GM18505 (cell line): ENCODE data around the gene CPLANE2.
"Not testable (repeated sequence)": the region's sequence is repeated elsewhere in the genome, so short reads cannot be mapped to it uniquely, and the experiment has no call there.

Experiments used
- ATAC-seq: cut with Tn5 transposase; IDR thresholded peaks from one replicate; pipeline ENCODE4 v1.9.1; 2021; ENCODE audit not compliant: unreplicated experiment
- POLR2A ChIP-seq: IDR thresholded peaks from 4 replicates; pipeline ENCODE4 v1.6.1; 2011; ENCODE audit warnings: borderline replicate concordance; ENCODE audit not compliant: insufficient read depth, insufficient read length; ENCODE audit errors: extremely low read depth

CPLANE2 gene

DNA sequence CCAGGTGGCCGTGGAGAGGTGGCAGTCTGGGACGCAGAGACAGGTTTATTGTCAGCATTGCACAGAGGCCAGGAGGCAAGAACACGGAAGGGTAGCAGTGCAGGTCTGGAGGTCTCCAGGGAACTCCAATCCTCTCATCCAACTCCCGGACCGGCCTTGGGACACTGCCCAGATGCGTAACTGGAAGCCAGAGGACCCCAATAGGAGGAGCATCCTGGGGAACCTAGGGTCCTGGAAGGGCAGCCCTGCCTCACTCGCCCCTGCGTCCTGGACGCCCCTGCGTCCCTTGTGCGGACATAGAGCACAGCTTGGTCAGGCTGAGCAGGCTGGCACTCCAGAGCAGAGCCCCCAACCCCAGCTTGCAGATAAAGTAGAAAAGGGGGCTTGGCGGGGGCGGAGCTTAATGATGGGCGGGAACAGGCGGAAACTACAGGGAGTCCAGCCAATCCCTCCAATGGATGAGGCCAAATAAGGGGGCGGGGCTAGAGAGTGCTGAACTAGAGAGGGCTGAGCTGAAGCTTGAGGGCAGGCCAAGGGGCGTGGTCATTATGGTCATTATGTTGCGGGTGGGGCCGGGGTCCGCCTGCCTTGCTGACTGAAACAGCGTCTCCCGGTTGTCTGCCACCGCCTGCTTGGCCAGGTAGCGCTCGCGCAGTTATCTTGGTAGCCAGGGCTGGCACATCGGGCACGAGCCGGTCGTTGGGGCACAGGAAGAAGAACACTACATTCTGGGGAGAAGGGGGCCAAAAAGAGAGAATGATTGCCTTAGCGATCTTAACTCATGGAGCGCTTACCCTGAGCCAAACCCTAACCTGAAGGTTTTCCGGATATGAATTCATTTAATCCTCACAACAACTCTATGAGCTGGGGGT is 20.9 kb downstream of the CPLANE2 start:
- TF ChIP-seq POLR2A: no peak
- no peak for ATAC-seq

GRCh38 chr1:16215240-16215639 is 21.7 kb downstream of the CPLANE2 start:
- not testable (repeated sequence) for ATAC-seq

GRCh38 chr1:16213544-16213943 is 23.4 kb downstream of the CPLANE2 start:
- ATAC-seq: not testable (repeated sequence)

- no peak for ATAC-seq
- TF ChIP-seq POLR2A: no peak
Measured at GRCh38 chr1:16213013-16213412, 24.0 kb downstream of the CPLANE2 start.

DNA sequence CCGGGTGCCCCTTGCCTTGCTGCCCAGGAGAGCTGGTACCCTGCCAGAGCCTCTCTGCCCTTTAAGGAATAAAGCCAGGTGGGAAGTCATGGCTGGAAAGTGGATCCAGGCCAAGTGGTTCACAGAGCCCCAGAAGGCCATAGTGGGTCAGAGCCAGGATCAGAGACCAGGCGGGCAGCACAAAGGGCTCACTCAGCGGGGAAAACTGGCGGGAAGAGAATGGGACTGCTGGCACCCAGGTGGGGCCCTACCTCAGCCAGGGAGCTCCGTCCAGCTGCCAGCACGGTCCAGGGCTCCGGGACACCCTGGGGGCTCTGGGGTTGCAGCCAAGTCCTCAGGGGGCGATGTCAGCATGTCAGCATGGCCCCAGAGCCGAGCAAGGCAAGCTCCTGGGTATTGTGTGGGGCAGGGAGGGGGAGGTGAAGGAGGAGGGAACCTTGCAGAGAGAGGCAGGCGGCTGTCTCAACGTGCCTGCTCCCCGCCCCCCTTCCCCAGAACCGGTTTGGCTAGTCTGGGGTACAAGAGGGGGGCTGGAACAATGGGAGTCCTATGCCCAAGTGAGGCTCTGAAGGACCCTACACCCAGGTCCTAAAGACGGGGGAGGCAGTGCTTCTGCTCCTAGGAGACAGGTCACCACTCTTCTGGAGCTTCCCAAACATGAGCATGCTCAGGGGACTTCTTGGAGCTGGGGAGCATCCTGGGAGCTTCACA is 24.6 kb downstream of the CPLANE2 start, which contains the start of gene ARHGEF19:
Gene ARHGEF19 (minus strand): TSS at position 402 of the 711 bp plus-strand sequence. CDS start 3,598 bp downstream, outside the sequence.
- no peak for ATAC-seq
- no peak for TF ChIP-seq POLR2A

DNA sequence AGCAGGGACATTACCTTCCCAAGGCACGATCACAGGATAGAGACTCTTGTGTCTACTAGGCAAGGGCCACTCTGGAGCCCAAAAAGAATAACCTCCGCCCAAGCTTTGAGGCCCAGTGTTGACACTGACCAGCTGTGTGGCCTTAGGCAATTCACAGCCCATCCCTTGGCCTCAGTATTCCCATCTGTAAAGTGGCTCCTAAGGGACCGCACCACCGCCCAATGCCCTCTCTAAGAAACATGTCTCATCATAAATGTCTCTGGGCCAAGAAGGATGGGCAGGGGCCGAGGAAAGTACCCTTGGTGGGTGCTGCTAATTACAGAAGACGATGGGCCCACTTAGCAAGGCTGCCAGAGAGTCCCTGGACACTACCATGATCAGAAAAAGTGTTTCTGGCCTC is 25.2 kb downstream of the CPLANE2 start:
- no peak for ATAC-seq
- no peak for TF ChIP-seq POLR2A

DNA sequence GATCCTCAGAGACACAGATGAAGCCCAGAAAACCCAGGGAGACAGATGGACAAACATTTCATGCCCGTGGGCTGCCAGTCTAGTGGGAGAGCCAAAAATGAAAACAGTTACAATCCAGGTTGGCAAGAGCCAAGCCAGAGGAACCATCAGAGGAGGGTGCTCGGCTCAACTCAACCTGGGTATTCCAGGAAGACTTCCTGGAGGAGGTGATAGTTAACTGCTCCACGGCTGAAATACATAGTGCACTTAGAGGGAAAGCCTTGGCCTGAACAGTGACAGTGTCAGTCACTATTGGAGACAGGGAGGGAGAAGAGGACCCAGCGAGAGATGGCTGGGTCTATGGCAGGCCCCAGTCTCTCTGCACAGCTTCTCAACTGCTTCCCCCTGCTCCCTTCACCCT is 26.4 kb downstream of the CPLANE2 start:
- TF ChIP-seq POLR2A: no peak
- ATAC-seq: no peak

GRCh38 chr1:16209847-16210407 is 27.1 kb downstream of the CPLANE2 start:
- no peak for TF ChIP-seq POLR2A
- no peak for ATAC-seq

- ATAC-seq: no peak
- no peak for TF ChIP-seq POLR2A
Measured at GRCh38 chr1:16209132-16209846, 27.7 kb downstream of the CPLANE2 start.

- TF ChIP-seq POLR2A: no peak
- ATAC-seq: no peak
Measured at GRCh38 chr1:16208270-16208987, 28.6 kb downstream of the CPLANE2 start.

DNA sequence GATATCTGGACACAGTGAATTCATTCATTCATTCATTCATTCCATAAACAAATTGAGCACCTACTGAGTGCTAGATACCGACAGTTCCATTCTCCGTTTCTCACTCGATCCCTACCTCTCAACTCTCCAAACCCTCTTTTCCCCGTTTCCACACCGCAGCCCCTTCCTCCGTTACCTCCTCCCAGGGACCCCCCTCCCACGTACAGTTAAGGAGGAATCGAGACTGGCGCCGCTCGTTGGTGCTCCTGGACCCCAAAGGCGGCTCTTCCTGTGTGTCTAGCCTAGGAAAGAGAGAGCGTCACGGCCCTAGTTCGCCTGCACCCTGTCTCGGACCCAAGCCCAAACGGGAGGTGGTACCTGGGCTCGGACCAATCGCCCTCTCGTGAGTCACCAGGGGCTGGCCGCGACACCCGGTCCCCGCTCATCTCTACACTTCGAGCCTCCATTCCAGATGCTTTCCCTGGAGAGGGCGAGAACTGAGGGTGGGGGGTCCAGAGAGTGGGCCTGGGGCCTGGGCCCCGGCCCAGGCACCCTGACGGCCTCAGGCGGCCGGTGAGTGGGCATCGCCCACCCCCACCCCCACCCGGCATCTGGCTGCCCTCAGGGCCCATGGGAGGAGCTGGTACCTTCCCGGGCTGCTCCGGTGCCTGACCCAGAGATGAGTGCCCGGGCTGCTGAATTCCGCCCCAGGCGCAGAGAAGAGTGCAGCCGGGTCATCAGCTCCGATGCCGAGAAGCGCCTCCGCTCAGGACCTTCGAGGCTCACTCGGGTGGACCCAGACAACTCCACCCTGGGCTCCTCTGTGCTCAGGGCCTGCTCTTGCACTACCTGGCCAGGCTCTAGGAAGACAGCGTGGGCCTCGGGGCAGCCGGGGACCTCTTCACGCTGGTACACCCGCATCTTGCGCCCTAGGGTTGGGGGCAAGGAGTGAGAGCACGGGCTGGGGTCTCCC is 29.4 kb downstream of the CPLANE2 start:
- ATAC-seq: no peak
- no peak for TF ChIP-seq POLR2A
